Esophagus (tissue), 2 donors: ENCODE results near the gene NLGN1. TPM values are rescaled to one million over a fixed set of nuclear protein-coding genes. Genes with fewer than 3 reads are reported as not detected.

ENCODE experiments used
- H3K27ac ChIP-seq, 2 donors: one replicate each; pipeline ENCODE4 v1.5.1; 2013; ENCODE audit warnings: low read depth in 2 of 2, mild to moderate bottlenecking in 2 of 2, inconsistent platforms in 1 of 2, low read length in 1 of 2, moderate library complexity in 1 of 2
- H3K27me3 ChIP-seq, 2 donors: one replicate each; pipeline ENCODE4 v1.6.1; 2013; ENCODE audit warnings: low read length in 2 of 2, control low read depth in 1 of 2, mild to moderate bottlenecking in 1 of 2; ENCODE audit not compliant: insufficient read depth in 2 of 2, control insufficient read depth in 1 of 2
- H3K36me3 ChIP-seq, 2 donors: one replicate each; pipeline ENCODE4 v1.6.1; 2013; ENCODE audit warnings: low read length in 1 of 2; ENCODE audit not compliant: control insufficient read depth in 2 of 2, insufficient read depth in 2 of 2
- H3K4me1 ChIP-seq, 2 donors: one replicate each; pipeline ENCODE4 v1.6.1; 2013; ENCODE audit warnings: low read length in 1 of 2; ENCODE audit not compliant: control insufficient read depth in 2 of 2, insufficient read depth in 2 of 2
- H3K4me3 ChIP-seq, 2 donors: one replicate each; pipeline ENCODE4 v1.5.1; 2013; ENCODE audit warnings: low read length in 2 of 2, mild to moderate bottlenecking in 2 of 2, low read depth in 1 of 2, moderate library complexity in 1 of 2
- H3K9me3 ChIP-seq, 2 donors: one replicate each; pipeline ENCODE4 v1.6.1; 2013; ENCODE audit warnings: mild to moderate bottlenecking in 2 of 2, low read depth in 1 of 2, low read length in 1 of 2, moderate library complexity in 1 of 2; ENCODE audit not compliant: control insufficient read depth in 2 of 2, insufficient read depth in 1 of 2
- WGBS, 2 donors: extraction: QIAGEN DNeasy Blood & Tissue Kit; methylation state at CpG; one replicate each; pipeline ENCODE4 v1.1.7; 2013; 5-methylcytosine and 5-hydroxymethylcytosine counted together
- polyA plus RNA-seq, 2 donors: library from polyadenylated mRNA; stranded (reverse); fragments of 200-250 nt; gene quantifications; one replicate each; pipeline ENCODE4 v1.2.3, GENCODE V29; 2013
- donor health status: healthy with polysubstance abuse.
- donor health status: Bipolar disorder and iron deficiency.

NLGN1 gene
- polyA plus RNA-seq, 2 donors, result 0.26 to 0.46 TPM

DNA sequence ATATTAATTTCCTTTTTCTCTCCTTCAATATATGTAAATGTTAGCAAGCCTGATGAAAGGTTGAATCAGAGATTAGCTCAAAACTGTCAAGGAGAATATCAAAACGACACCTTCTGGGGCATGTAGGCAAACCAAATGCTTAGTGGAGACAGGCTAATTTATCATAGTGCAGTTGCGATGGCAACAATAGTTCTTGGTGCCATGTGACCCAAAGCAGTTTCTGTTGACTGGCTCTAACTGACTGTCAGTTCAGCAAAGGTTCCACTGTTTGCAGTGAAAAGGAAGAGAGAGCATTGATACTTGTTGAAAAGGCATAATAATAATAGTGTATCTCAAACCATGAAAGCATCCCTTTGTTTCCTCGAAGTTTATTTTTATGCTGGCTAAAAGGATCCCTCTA, 513.9 kb downstream of the NLGN1 start:
- no peak overlapping the region for H3K27ac ChIP-seq
- H3K9me3 ChIP-seq, result no peaks in the 10 kb centered on the region
- 30 to 33% methylated on average over 3 of the region's 3 CpGs for WGBS, 2 donors
- no peaks in the 10 kb centered on the region for H3K27me3 ChIP-seq
- no peaks in the 10 kb centered on the region for H3K36me3 ChIP-seq
- no peaks in the 10 kb centered on the region for H3K4me1 ChIP-seq
- H3K4me3 ChIP-seq, result no peak overlapping the region

DNA sequence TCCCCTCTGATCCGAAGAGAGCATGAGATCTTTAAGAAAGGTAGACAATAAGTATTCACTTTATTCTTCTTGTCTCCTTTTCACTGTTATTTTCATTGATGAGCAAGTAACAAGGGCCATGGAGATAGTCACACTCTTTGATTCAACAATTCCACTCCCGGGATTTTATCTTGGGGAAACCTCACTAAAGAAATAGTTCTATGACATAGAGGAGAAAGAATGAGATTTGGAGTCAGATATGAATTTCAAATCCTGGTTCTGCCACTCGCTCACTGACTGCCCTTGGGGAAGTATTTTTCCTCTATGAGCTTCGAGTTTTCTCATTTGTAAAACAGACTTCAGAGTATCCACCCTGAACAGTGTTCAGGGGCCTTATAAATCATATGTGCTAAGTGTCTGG, 514.6 kb downstream of the NLGN1 start:
- H3K36me3 ChIP-seq, result no peaks in the 10 kb centered on the region
- WGBS, 2 donors, result 61 to 66% methylated on average over 4 of the region's 4 CpGs
- no peak overlapping the region for H3K4me3 ChIP-seq
- H3K27me3 ChIP-seq, result no peaks in the 10 kb centered on the region
- H3K9me3 ChIP-seq, result no peaks in the 10 kb centered on the region
- H3K4me1 ChIP-seq, result no peaks in the 10 kb centered on the region
- H3K27ac ChIP-seq, result no peak overlapping the region

- WGBS, 2 donors, result 21 to 23% methylated on average over 2 of the region's 2 CpGs
- Histone ChIP-seq H3K9me3 (no peaks in the 10 kb centered on the region), H3K27me3 (no peaks in the 10 kb centered on the region), H3K36me3 (no peaks in the 10 kb centered on the region), H3K27ac (no peak overlapping the region), H3K4me1 (no peaks in the 10 kb centered on the region), H3K4me3 (no peak overlapping the region)
Measured at GRCh38 chr3:173913397-173913796, 515.9 kb downstream of the NLGN1 start.

- WGBS, 2 donors, result 71 to 85% methylated on average over 1 of the region's 1 CpG
- H3K27me3 ChIP-seq, result no peaks in the 10 kb centered on the region
Measured at GRCh38 chr3:173913974-173914421, 516.5 kb downstream of the NLGN1 start.

DNA sequence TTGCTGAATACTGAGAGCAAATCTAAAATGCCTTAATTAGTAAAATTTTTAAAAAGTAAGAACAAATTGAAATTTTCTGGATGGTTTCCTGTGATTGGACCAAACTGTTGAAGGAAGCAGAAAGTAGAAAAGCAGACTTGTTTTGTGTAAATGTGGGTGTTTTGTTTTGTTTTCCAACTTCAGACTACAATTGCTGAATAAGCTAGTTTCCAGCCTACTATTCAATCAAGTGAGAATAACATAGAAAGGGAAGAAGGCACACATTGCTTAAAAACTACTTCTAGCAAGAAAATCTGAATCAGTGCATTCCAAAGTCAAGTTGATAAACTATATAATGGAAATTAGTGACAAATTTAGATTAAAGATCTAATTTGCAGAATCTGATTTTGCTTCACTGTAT, 519.3 kb downstream of the NLGN1 start:
- Histone ChIP-seq H3K4me3 (no peak overlapping the region), H3K27me3 (peaks cover 0 to 2% of the 10 kb centered on the region in 2 donors), H3K4me1 (no peaks in the 10 kb centered on the region), H3K36me3 (no peaks in the 10 kb centered on the region), H3K9me3 (no peaks in the 10 kb centered on the region), H3K27ac (no peak overlapping the region)

More at GRCh38 chr3:173913974-173914421, 516.5 kb downstream of the NLGN1 start:
- Histone ChIP-seq H3K27ac (no peak overlapping the region), H3K36me3 (no peaks in the 10 kb centered on the region), H3K9me3 (no peaks in the 10 kb centered on the region), H3K4me1 (no peaks in the 10 kb centered on the region), H3K4me3 (no peak overlapping the region)

DNA sequence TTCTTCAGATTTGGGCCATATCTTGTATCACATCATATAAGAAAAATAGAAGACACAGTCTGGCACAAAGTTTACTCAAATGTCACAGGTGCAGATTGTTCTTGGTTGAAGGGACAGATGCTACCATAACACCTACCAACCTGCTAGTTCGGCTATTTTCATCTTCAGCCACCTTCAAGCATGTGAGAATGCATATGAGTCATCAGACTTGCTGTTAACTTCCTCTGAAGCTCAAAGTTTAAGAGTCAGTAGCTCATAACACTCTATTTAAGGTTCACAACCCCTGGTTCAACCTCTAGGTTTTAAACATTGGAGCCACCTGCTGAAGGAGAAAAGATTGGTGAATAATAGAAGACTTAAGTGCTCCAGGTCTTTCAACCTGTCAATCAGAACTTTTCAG, 522.8 kb downstream of the NLGN1 start:
- Histone ChIP-seq H3K9me3 (no peaks in the 10 kb centered on the region), H3K36me3 (no peaks in the 10 kb centered on the region), H3K4me1 (no peaks in the 10 kb centered on the region), H3K27me3 (peaks cover 0 to 2% of the 10 kb centered on the region in 2 donors), H3K4me3 (no peak overlapping the region), H3K27ac (no peak overlapping the region)
- WGBS, 2 donors, result 73 to 77% methylated on average over 1 of the region's 1 CpG

GRCh38 chr3:173921732-173922131, 524.2 kb downstream of the NLGN1 start:
- Histone ChIP-seq H3K36me3 (no peaks in the 10 kb centered on the region), H3K9me3 (no peaks in the 10 kb centered on the region), H3K27me3 (peaks cover 0 to 2% of the 10 kb centered on the region in 2 donors), H3K4me1 (no peaks in the 10 kb centered on the region), H3K27ac (no peak overlapping the region), H3K4me3 (no peak overlapping the region)
- 66 to 78% methylated on average over 2 of the region's 2 CpGs for WGBS, 2 donors

DNA sequence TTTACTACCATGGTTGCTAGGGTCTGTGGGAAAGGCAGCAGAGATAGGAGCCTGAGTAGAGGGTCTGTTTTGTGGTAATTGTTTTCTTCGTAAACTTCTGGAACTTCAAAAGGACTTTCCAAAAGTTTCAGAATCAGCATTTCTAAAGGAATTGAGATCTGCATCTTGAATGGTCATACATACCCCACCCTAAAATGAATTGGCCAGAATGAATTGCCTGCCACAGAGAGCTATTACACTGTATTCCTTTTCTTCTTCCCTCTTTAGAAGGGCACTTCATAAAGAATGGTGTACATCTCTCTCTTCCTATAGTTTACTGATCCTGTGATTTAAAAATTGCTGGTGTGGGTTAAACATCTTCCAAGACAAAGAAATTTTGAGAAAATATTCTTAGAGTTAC, 525.7 kb downstream of the NLGN1 start:
- Histone ChIP-seq H3K36me3 (no peaks in the 10 kb centered on the region), H3K4me1 (no peaks in the 10 kb centered on the region), H3K9me3 (no peaks in the 10 kb centered on the region), H3K4me3 (no peak overlapping the region), H3K27me3 (peaks cover 0 to 2% of the 10 kb centered on the region in 2 donors), H3K27ac (no peak overlapping the region)
- WGBS, 2 donors, result 93 to 94% methylated on average over 1 of the region's 1 CpG

GRCh38 chr3:173930251-173930650, 532.7 kb downstream of the NLGN1 start:
- no peaks in the 10 kb centered on the region for H3K27me3 ChIP-seq
- no peaks in the 10 kb centered on the region for H3K36me3 ChIP-seq
- no peaks in the 10 kb centered on the region for H3K4me1 ChIP-seq
- no peak overlapping the region for H3K27ac ChIP-seq
- no peak overlapping the region for H3K4me3 ChIP-seq
- no peaks in the 10 kb centered on the region for H3K9me3 ChIP-seq
- WGBS, 2 donors, result 85 to 87% methylated on average over 2 of the region's 2 CpGs

- no peak overlapping the region for H3K4me3 ChIP-seq
- H3K36me3 ChIP-seq, result no peaks in the 10 kb centered on the region
- no peaks in the 10 kb centered on the region for H3K4me1 ChIP-seq
- H3K27ac ChIP-seq, result no peak overlapping the region
- no peaks in the 10 kb centered on the region for H3K9me3 ChIP-seq
- H3K27me3 ChIP-seq, result no peaks in the 10 kb centered on the region
Measured at GRCh38 chr3:173932624-173933023, 535.1 kb downstream of the NLGN1 start.
